GM23248 (cell line): ENCODE measurements around the gene AQP2.

Experiments used
- EZH2 ChIP-seq: fragments of 200-600 bp; sonication (generic); IDR thresholded peaks from 2 replicates; pipeline ENCODE4 v1.6.1; 2018; ENCODE audit warnings: antibody characterized with exemption, mild to moderate bottlenecking; ENCODE audit not compliant: insufficient read depth, poor library complexity, severe bottlenecking
- EZH2phosphoT487 ChIP-seq: fragments of 200-600 bp; sonication (generic); IDR thresholded peaks from 2 replicates; pipeline ENCODE4 v1.6.1; 2018; ENCODE audit warnings: antibody characterized with exemption, moderate library complexity, mild to moderate bottlenecking, low read depth; ENCODE audit not compliant: insufficient read depth

GRCh38 chr12:49922349-49923034 lies 28.0 kb upstream of the AQP2 start:
- TF ChIP-seq EZH2phosphoT487 = no peak
- no peak for TF ChIP-seq EZH2
